Heart right ventricle (tissue), 16 donors: ENCODE data around the gene STK38L. TPM values are rescaled to one million over a fixed set of nuclear protein-coding genes. Genes with fewer than 3 reads are reported as not detected.

ENCODE experiments used
- ATAC-seq, 8 donors: fragments of 200-7000 bp; cut with Tn5 transposase; one replicate each; pipeline ENCODE4 v1.9.1; 2020; ENCODE audit warnings: mild to moderate bottlenecking in 8 of 8, moderate library complexity in 8 of 8, moderate number of reproducible peaks in 1 of 8
- DNase-seq, 2 donors: peaks; one replicate each; pipeline ENCODE4 v3.0.0-alpha.2; 2020
- H3K27ac ChIP-seq, 10 donors: fragments of 200-600 bp; sonication (generic) in 2 of 10; one replicate each; pipeline versions ENCODE4 v1.5.0 to v1.8.0; 2020 to 2022; ENCODE audit warnings: mild to moderate bottlenecking in 3 of 10
- H3K27me3 ChIP-seq, 7 donors: fragments of 200-600 bp; one replicate each; pipeline ENCODE4 v1.8.0; 2021 to 2022; ENCODE audit warnings: mild to moderate bottlenecking in 2 of 7
- H3K36me3 ChIP-seq, 9 donors: fragments of 200-600 bp; sonication (generic) in 1 of 9; one replicate each; pipeline versions ENCODE4 v1.5.0 to v1.8.0; 2020 to 2022; ENCODE audit warnings: mild to moderate bottlenecking in 2 of 9
- H3K4me1 ChIP-seq, 9 donors: fragments of 200-600 bp; sonication (generic) in 1 of 9; one replicate each; pipeline versions ENCODE4 v1.5.0 to v1.8.0; 2020 to 2022; ENCODE audit warnings: mild to moderate bottlenecking in 4 of 9
- H3K4me3 ChIP-seq, 10 donors: fragments of 200-600 bp; sonication (generic) in 2 of 10; one replicate each; pipeline versions ENCODE4 v1.5.0 to v1.8.0; 2020 to 2022; ENCODE audit warnings: mild to moderate bottlenecking in 7 of 10, moderate library complexity in 2 of 10
- H3K9me3 ChIP-seq, 11 donors: fragments of 200-600 bp in 10 of 11; sonication (generic) in 2 of 11; one replicate each; pipeline versions ENCODE4 v1.5.0 to v1.8.0; 2013 to 2022; ENCODE audit warnings: mild to moderate bottlenecking in 2 of 11, control low read depth in 1 of 11, moderate library complexity in 1 of 11
- WGBS, 2 donors: extraction: QIAGEN DNeasy Blood & Tissue Kit; methylation state at CpG; one replicate each; pipeline ENCODE4 v1.1.7; 2013; ENCODE audit warnings: inconsistent platforms in 1 of 2; 5-methylcytosine and 5-hydroxymethylcytosine counted together
- intact Hi-C, 10 donors: fragments of 100-400 bp; cut with DNase I; formaldehyde crosslinking; loops; one replicate each; pipeline versions ENCODE4 v1.11.1 to v1.14.2; 2022
- polyA plus RNA-seq, 2 donors: library from polyadenylated mRNA; stranded (reverse); fragments of 200-250 nt; gene quantifications; one replicate each; pipeline ENCODE4 v1.2.3, GENCODE V29; 2013
- total RNA-seq, 10 donors: library from RNA; stranded (reverse); fragmentation: NEBNext Ultra II Directional in 3 of 10; extraction: Animal tissue kit (Norgen Biotek cat#: 25700) in 3 of 10; gene quantifications; one replicate each; pipeline versions ENCODE4 v1.2.1 to v1.2.4, GENCODE V29; 2021 to 2023
- TF ChIP-seq, protein P1 (sequence below), 9 donors: fragments of 200-600 bp; sonication (generic) in 2 of 9; IDR thresholded peaks; one replicate each; pipeline versions ENCODE4 v1.5.0 to v1.8.0; 2021 to 2022; ENCODE audit warnings: antibody characterized with exemption in 9 of 9, mild to moderate bottlenecking in 5 of 9, moderate library complexity in 1 of 9
- donor health status: Arrhythmogenic right ventricular cardiomyopathy.
- donor health status: ischemic (EF 13 %, LVEDD 7.1; RV severe dilation, severe dysfunction).
- donor health status: healthy with polysubstance abuse.
- donor health status: DM: no; HTN: yes; CAD: no.
- donor health status: DM: no; HTN: no; CAD: no.
- donor health status: ischemic (EF 25% LVEDD 6.9; RV normal size, moderate dysfunction).
- donor health status: ischemic (EF 25% LVEDD 5.7; RV mildly dilated, moderate dysfunction).
- donor health status: healthy.
- donor health status: DM: yes; HTN: yes; CAD: no.
- donor health status: Ischemic cardiomyopathy.
- donor health status: ischemic (EF 35%, LVEDD 5.7; RV mildly dilated, moderate dysfunction).
- donor health status: nonischemic (EF 11% LVEDD 7.7; RV severe dilation, severe dysfunction).
- donor health status: DM: yes; HTN: yes; CAD: no.
- donor health status: PGD.
- donor health status: ischemic (EF 29% LVEDD 5.4; RV normal size, mild dysfunction).
- donor health status: nonischemic (EF 23%, LVEDD 6.1; RV moderate dilation, normal function).

The STK38L gene
- total and polyA plus RNA-seq, 12 donors, result 9.5 to 165 (median 82.5) TPM

DNA sequence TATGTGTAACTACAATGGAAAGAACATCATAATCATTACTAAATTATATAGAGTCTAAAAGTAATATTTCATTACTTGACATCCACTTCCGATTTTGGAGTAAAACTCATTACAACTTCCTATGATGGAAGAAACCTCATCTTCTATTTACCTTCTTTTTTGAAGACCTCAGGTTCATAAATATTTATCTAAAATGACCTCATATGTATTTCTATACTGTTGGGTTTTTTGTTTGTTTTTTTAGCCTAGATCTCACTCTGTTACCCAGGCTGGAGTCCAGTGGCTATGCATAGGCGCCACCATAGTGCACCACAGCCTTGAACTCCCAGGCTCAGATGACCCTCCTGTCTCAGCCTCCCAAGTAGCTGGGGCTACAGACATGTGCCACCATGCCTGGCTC lies 48.6 kb downstream of the STK38L start:
- no peak for DNase-seq
- Histone ChIP-seq H3K27me3 (no peaks in the 10 kb centered on the region), H3K4me3 (no peak overlapping the region), H3K9me3 (no peaks in the 10 kb centered on the region), H3K4me1 (peaks cover 0 to 95% (median 82%) of the 10 kb centered on the region in 9 donors), H3K27ac (peak overlapping the region in 8 of 10 donors; percentile 11 to 87 (median 66)), H3K36me3 (peaks cover 0 to 12% (median 0%) of the 10 kb centered on the region in 9 donors)
- intact Hi-C loops, result loop anchor here in 7 of 10 donors (5.0 to 10.0 kb wide), 6 partner anchors 35 to 358 kb away; partner anchors contain the start of genes STK38L (in 2 of the 7), FGFR1OP2 (in 1 of the 7) and INTS13 (in 1 of the 7)
- 88 to 92% methylated on average over 2 of the region's 2 CpGs for WGBS, 2 donors
- TF ChIP-seq, protein P1, sequence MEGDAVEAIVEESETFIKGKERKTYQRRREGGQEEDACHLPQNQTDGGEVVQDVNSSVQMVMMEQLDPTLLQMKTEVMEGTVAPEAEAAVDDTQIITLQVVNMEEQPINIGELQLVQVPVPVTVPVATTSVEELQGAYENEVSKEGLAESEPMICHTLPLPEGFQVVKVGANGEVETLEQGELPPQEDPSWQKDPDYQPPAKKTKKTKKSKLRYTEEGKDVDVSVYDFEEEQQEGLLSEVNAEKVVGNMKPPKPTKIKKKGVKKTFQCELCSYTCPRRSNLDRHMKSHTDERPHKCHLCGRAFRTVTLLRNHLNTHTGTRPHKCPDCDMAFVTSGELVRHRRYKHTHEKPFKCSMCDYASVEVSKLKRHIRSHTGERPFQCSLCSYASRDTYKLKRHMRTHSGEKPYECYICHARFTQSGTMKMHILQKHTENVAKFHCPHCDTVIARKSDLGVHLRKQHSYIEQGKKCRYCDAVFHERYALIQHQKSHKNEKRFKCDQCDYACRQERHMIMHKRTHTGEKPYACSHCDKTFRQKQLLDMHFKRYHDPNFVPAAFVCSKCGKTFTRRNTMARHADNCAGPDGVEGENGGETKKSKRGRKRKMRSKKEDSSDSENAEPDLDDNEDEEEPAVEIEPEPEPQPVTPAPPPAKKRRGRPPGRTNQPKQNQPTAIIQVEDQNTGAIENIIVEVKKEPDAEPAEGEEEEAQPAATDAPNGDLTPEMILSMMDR (IDR thresholded peaks at IDR 0.05), result no peak
- no peak for ATAC-seq

DNA sequence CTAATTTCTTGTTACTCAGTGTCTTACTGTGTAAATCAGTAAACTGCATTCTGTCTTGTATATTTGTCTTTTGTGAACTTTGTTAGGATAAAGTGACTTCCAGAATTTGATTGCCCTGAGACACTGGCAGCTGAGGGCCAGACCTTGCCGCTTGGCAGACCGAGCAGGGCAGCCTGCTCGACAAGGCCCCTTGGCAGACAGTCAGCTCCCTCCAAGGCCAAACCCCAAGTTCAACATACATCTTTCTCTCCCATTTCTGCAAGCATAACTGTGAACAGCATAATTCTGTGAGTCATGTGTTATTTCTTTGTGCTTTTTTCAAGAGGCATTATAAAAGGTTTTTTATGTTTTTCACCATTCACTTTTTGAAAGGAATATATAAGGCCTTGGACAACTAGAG lies 49.4 kb downstream of the STK38L start:
- DNase-seq (peak in 1 of 2 donors; percentile 42), ATAC-seq (peak in 4 of 8 donors; percentile 30 to 71 (median 68))
- Histone ChIP-seq H3K27ac (peak overlapping the region in 8 of 10 donors; percentile 11 to 87 (median 66)), H3K27me3 (no peaks in the 10 kb centered on the region), H3K36me3 (peaks cover 0 to 19% (median under 1%) of the 10 kb centered on the region in 9 donors), H3K4me1 (peaks cover 0 to 100% (median 85%) of the 10 kb centered on the region in 9 donors), H3K4me3 (no peak overlapping the region), H3K9me3 (no peaks in the 10 kb centered on the region)
- intact Hi-C loops, result loop anchor here in 7 of 10 donors (5.0 to 10.0 kb wide), 6 partner anchors 36 to 359 kb away; partner anchors contain the start of genes STK38L (in 2 of the 7), FGFR1OP2 (in 1 of the 7) and INTS13 (in 1 of the 7)
- TF ChIP-seq, protein P1 (IDR thresholded peaks at IDR 0.05), result no peak
- WGBS, 2 donors, result 35 to 41% methylated on average over 3 of the region's 3 CpGs

DNA sequence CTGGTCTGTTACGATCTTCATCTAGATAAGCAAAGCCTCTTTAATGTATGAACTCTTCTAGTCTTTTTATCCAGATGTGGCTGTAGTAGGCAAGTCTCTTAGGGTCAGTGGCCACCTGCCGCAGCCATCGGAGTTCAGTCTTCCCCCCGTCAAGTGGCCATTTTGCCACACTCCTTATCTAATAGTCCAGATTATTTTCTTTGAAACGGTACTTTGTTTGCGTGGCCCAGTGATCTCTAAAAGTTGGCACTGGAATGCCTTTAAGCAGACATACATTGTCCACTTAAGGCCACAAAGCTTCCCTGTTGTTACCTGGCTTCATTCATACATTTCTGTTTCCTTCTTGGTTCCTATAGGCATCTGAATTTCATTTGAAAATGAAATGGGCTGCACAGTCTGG lies 52.6 kb downstream of the STK38L start:
- TF ChIP-seq, protein P1 (IDR thresholded peaks at IDR 0.05), result no peak
- Histone ChIP-seq H3K27me3 (no peaks in the 10 kb centered on the region), H3K4me3 (no peak overlapping the region), H3K27ac (peak overlapping the region in 2 of 10 donors; percentile 5 to 28), H3K36me3 (peaks cover 0 to 50% (median 21%) of the 10 kb centered on the region in 9 donors), H3K9me3 (no peaks in the 10 kb centered on the region), H3K4me1 (peaks cover 0 to 89% (median 61%) of the 10 kb centered on the region in 9 donors)
- no peak for DNase-seq
- peak in 1 of 8 donors; percentile 16 for ATAC-seq
- 70 to 74% methylated on average over 6 of the region's 6 CpGs for WGBS, 2 donors
- intact Hi-C loops, result loop anchor here in 4 of 10 donors (5.0 to 10.0 kb wide), 3 partner anchors 49 to 362 kb away; partner anchors contain the start of genes STK38L (in 2 of the 4), FGFR1OP2 (in 1 of the 4) and INTS13 (in 1 of the 4)

DNA sequence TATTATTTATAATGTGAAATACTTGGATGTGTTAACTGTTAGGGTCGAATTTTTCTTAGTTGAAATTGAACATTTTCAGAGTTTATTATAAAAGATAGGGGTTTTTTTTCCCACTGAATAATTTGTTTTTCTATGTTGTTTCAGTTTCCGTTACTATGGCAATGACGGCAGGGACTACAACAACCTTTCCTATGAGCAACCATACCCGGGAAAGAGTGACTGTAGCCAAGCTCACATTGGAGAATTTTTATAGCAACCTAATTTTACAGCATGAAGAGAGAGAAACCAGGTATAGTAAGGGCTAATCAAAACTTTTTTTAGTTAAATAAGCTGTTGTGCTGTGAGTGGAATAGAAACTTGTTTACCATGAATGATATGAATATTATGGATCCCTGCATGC lies 53.5 kb downstream of the STK38L start:
- TF ChIP-seq, protein P1 (IDR thresholded peaks at IDR 0.05), result no peak
- Histone ChIP-seq H3K4me3 (no peak overlapping the region), H3K27ac (peak overlapping the region in 1 of 10 donors; percentile 28), H3K9me3 (no peaks in the 10 kb centered on the region), H3K27me3 (no peaks in the 10 kb centered on the region), H3K36me3 (peaks cover 0 to 59% (median 22%) of the 10 kb centered on the region in 9 donors), H3K4me1 (peaks cover 0 to 80% (median 52%) of the 10 kb centered on the region in 9 donors)
- 80 to 84% methylated on average over 4 of the region's 4 CpGs for WGBS, 2 donors
- intact Hi-C loops, result loop anchor here in 4 of 10 donors (5.0 to 10.0 kb wide), 3 partner anchors 50 to 363 kb away; partner anchors contain the start of genes STK38L (in 2 of the 4), FGFR1OP2 (in 1 of the 4) and INTS13 (in 1 of the 4)
- no peak for ATAC-seq
- no peak for DNase-seq
